Parathyroid adenoma (tissue), 2 donors: ENCODE results near the gene D2HGDH.

Experiments used
- H2AFZ ChIP-seq: fragments of 300-600 bp; sonication (generic); one replicate; pipeline ENCODE4 v1.7.0; 2017; ENCODE audit warnings: antibody characterized with exemption, mild to moderate bottlenecking
- H3K27ac ChIP-seq: fragments of 300-600 bp; sonication (generic); one replicate; pipeline ENCODE4 v1.7.0; 2017
- H3K27me3 ChIP-seq: fragments of 300-600 bp; sonication (generic); one replicate; pipeline ENCODE4 v1.7.0; 2017; ENCODE audit warnings: low read length; ENCODE audit not compliant: control insufficient read depth, insufficient read depth
- H3K36me3 ChIP-seq: fragments of 300-600 bp; sonication (generic); one replicate; pipeline ENCODE4 v1.7.0; 2017; ENCODE audit warnings: low read length; ENCODE audit not compliant: control insufficient read depth, insufficient read depth
- H3K4me1 ChIP-seq: fragments of 300-600 bp; sonication (generic); one replicate; pipeline ENCODE4 v1.7.0; 2017; ENCODE audit warnings: control low read depth
- H3K4me2 ChIP-seq: fragments of 300-600 bp; sonication (generic); one replicate; pipeline ENCODE4 v1.7.0; 2017; ENCODE audit warnings: low read length
- H3K4me3 ChIP-seq: fragments of 300-600 bp; sonication (generic); one replicate; pipeline ENCODE4 v1.7.0; 2017; ENCODE audit warnings: low read depth, low read length
- H3K79me2 ChIP-seq: fragments of 300-600 bp; sonication (generic); one replicate; pipeline ENCODE4 v1.7.0; 2017; ENCODE audit warnings: control low read depth
- H3K9ac ChIP-seq: fragments of 300-600 bp; sonication (generic); one replicate; pipeline ENCODE4 v1.7.0; 2017; ENCODE audit warnings: mild to moderate bottlenecking
- H3K9me3 ChIP-seq: fragments of 300-600 bp; sonication (generic); one replicate; pipeline ENCODE4 v1.7.0; 2017; ENCODE audit warnings: low read length; ENCODE audit not compliant: control insufficient read depth
- CTCF ChIP-seq: fragments of 300-600 bp; sonication (generic); IDR thresholded peaks from one replicate; pipeline ENCODE4 v1.7.0; 2017; ENCODE audit warnings: antibody characterized with exemption, mild to moderate bottlenecking
- donor health status: primary hyperparathyroidism.

Gene D2HGDH

GRCh38 chr2:241743620-241744019 is 9.2 kb downstream of the D2HGDH start:
- TF ChIP-seq CTCF: no peak
- H3K36me3 ChIP-seq: no peaks in the 10 kb centered on the region

GRCh38 chr2:241744028-241744754 is 9.8 kb downstream of the D2HGDH start:
- no peaks in the 10 kb centered on the region for H3K27me3 ChIP-seq
- no peak for TF ChIP-seq CTCF
- H3K27ac ChIP-seq: no peak overlapping the region
- no peak overlapping the region for H3K4me2 ChIP-seq
- no peak overlapping the region for H2AFZ ChIP-seq
- H3K4me1 ChIP-seq: no peaks in the 10 kb centered on the region
- no peak overlapping the region for H3K9ac ChIP-seq
- no peaks in the 10 kb centered on the region for H3K9me3 ChIP-seq
- H3K36me3 ChIP-seq: no peaks in the 10 kb centered on the region
- H3K4me3 ChIP-seq: no peak overlapping the region
- H3K79me2 ChIP-seq: peaks cover 5% of the 10 kb centered on the region

More at GRCh38 chr2:241743620-241744019, 9.2 kb downstream of the D2HGDH start:
- Histone ChIP-seq H2AFZ (no peak overlapping the region), H3K4me1 (no peaks in the 10 kb centered on the region), H3K27ac (no peak overlapping the region), H3K9ac (no peak overlapping the region), H3K4me3 (no peak overlapping the region), H3K9me3 (no peaks in the 10 kb centered on the region), H3K27me3 (no peaks in the 10 kb centered on the region), H3K4me2 (no peak overlapping the region), H3K79me2 (peaks cover 5% of the 10 kb centered on the region)

- no peak overlapping the region for H2AFZ ChIP-seq
- no peak overlapping the region for H3K9ac ChIP-seq
- no peaks in the 10 kb centered on the region for H3K9me3 ChIP-seq
- no peak overlapping the region for H3K27ac ChIP-seq
- H3K36me3 ChIP-seq: no peaks in the 10 kb centered on the region
- no peaks in the 10 kb centered on the region for H3K27me3 ChIP-seq
- H3K4me3 ChIP-seq: no peak overlapping the region
- TF ChIP-seq CTCF: no peak
- no peaks in the 10 kb centered on the region for H3K4me1 ChIP-seq
- H3K4me2 ChIP-seq: no peak overlapping the region
- peaks cover 5% of the 10 kb centered on the region for H3K79me2 ChIP-seq
Observed at GRCh38 chr2:241745276-241745675, 10.8 kb downstream of the D2HGDH start.

- H3K4me3 ChIP-seq: no peak overlapping the region
- H3K4me1 ChIP-seq: no peaks in the 10 kb centered on the region
- no peak overlapping the region for H3K27ac ChIP-seq
- H2AFZ ChIP-seq: no peak overlapping the region
- no peak overlapping the region for H3K9ac ChIP-seq
- H3K9me3 ChIP-seq: no peaks in the 10 kb centered on the region
- no peaks in the 10 kb centered on the region for H3K36me3 ChIP-seq
- TF ChIP-seq CTCF: no peak
- H3K4me2 ChIP-seq: no peak overlapping the region
- no peaks in the 10 kb centered on the region for H3K27me3 ChIP-seq
- H3K79me2 ChIP-seq: peaks cover 2% of the 10 kb centered on the region
Observed at GRCh38 chr2:241746084-241746483, 11.7 kb downstream of the D2HGDH start.
